Stimulated activated CD8-positive, alpha-beta memory T cell treated with anti-CD3 and anti-CD28 coated beads, Interleukin-15, amount 100 ng/mL, for 24 hours (primary cell): ENCODE data around the gene C4orf51.

Source experiments
- DNase-seq: peaks from one replicate; pipeline ENCODE4 v3.0.0-alpha.2; 2020; ENCODE audit warnings: low read depth

The C4orf51 gene

DNA sequence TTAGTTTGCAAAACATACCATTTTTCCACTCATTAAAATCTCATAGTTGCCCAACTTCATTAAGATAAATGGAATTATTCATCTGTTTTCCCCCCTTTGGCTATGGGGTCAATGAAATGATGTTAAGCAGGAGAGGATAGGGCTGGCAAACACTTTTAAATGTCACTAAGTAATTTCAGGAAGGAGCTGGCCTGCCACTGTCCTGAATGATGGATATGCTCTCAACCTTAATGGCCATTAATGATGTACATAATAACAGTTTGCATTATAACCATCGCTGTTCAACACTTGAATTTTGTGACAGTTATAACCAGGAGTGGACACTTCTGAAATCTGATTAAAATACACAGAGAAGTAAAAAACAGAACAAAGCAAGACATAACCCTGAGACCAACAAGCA, 77.2 kb downstream of the C4orf51 start:
- no peak for DNase-seq

DNA sequence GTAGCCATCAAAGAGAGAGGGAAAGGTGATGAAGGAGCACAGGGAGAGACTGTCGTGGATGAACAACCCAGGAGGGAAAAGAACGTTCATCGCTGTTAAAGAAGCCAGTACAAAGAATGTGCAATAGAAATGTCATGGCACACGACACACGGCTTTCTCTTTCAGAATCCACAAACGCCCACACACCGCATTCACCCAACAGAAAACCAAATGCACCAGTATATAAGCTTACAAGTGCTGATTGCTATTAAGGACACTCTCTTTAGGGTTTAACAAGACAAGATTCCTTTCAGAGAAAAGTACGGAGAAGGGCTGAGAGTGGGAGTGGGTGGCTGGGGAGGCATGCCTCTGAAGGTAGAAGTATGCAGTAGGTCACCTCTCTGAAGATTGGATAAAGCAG, 80.2 kb downstream of the C4orf51 start:
- no peak for DNase-seq

DNA sequence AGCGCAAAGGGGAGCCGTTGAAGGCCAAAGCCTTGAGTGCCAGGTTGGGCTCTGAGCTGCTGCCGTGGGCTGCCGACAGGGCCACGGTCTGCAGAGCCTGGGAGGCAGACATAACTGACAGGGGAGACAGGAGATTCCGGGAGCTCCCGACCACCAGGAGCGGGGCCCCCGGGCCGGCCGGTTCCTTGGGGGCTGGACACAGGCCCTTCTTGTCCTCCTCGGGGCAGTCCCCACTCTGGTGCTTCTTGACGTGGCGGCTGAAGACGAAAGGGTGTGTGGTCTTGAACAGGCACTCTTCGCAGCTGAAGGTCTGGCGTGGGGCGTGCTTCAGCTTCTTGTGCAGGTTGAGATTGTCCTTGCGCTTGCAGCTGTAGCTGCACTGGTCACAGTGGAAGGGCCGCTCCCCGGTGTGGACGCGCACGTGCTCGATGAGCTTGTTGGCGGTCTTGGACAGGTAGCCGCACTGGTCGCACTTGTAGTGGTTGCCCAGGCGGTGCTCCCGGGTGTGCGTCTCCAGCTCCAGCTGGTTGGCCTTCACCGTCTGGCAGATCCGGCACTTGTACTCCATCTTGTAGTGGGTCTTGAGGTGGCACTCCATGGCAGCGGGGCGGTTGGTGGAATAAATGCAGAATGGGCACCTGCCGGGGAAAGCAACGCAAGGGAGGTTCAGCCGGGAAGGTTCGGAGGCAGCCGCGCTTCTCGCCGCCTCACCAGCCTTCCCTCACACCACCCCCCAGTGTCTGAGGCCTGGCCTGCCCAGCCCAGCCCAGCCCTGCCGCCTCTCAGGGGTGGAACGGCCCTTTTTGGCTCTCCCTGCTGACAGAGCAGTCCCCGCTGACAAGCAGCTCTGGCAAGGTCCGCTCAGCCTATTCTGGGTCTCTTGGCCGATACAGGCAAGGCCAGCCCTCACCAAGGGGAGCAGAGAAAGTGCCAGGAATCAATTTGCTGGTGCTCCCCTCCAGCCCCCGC, 81.3 kb downstream of the C4orf51 start:
- DNase-seq, result no peak

DNA sequence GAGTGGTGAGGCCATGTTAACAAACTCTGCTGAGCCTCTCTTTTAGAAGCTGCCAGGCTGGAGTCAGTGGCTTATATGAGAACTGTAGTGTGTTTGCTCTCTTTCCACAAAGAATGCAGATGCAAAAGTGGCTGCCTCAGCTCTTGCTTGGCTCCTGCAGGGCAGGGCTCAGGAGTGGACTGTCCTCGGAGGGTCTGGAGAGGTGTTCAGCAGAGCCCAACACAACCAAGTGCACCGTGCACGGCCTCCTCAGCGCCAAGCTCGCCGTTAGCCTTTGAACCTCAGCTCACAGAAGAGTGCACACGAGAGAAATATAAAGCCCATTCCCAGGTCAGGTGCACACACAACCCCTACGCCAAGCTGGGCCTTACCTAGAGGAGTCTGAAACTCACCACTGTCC, 82.8 kb downstream of the C4orf51 start:
- no peak for DNase-seq

DNA sequence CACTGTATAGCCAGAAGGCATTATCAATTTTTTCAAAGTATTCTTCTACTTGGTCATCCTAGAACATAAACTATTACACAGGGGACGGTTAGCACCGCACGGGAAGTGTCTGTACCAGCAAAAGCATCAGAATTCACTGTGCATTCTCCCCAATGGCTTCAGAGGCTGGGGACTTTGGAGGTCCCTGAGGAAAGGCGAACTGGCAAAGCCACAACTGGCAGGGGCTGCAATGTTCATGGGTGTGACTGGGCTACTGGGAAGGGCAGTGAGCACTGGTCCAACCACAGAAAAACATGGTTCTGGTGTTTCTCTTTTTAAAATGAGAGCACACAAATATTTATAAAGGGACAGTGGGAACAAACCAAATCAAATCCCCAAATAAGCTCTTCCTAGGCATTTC, 83.5 kb downstream of the C4orf51 start:
- no peak for DNase-seq

DNA sequence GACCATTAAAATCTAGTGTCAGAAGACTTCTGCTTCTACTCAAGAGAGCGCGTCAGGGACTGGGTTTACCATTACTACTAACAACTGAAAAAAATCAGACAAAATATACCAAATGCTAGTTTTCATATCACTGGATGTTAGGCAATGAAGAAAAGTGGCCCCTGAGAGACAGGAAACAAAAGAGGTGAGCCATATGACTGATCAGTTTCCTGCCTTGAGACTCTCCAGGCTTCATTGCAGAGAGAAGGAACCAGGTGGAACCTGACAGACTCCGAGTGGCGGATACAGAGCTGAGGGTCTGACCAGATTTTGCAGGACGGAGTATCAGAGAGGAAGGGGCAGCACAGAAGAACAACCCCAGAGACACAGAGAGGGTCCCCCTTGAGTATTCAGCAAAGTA, 86.3 kb downstream of the C4orf51 start:
- DNase-seq, result no peak

DNA sequence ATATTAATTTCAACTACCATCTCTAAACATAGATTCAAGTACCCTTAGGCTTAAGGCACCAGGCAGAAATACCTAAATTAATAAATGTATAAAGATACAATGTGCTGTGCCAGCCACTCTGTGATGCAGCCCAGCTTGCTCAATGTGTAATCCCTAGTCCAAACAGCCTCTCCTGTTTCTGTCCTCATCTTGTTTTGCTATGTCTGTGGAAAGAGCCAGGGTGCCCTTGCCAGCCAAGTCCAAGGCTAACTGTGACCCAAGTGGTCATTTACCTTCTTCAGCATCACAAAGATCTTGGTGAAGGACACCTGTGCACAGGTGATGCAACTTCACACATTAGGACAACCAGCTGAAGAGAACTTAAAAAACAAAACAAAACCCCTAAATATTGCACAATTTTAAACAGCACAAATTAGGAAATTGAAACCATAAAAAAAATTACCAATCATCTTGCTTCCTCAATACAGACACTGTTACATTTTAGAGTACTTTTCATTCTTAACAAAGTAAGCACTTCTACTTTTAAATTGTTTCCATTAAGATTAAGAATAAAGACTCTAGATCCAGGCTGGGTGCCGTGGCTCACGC, 89.6 kb downstream of the C4orf51 start:
- DNase-seq, result no peak

DNA sequence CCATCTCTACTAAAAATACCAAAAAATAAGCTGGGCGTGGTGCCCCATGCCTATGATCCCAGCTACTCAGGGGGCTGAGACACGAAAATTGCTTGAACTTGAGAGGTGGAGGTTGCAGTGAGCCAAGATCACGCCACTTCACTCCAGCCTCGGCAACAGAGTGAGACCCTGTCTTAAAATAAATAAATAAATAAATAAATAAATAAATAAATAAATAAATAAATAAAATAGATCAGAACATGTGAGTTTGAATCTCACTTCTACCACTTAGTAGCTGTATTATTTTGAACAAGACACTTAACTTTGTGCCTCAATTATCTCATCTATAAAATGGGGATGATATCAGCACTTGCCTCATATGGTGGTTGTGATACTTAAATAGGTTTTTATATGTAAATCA, 90.2 kb downstream of the C4orf51 start:
- no peak for DNase-seq

DNA sequence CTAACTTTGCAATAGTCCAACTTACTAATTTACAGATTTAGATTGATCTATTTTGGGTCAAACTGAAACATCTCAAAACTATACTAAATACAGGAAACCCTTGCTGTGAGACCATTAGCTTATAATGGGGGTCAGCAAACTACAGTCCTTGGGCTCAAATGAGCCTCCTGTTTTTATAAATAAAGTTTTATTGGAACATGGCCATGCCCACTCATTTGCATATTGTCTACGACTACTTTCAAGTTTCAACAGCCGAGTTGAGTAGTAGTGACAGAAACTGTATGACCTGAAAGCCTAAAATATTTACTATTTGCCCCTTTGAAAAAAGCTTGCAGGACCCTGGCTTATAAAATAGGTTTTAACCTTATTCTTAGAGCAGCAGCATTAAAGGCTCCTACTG, 92.4 kb downstream of the C4orf51 start:
- DNase-seq, result no peak

DNA sequence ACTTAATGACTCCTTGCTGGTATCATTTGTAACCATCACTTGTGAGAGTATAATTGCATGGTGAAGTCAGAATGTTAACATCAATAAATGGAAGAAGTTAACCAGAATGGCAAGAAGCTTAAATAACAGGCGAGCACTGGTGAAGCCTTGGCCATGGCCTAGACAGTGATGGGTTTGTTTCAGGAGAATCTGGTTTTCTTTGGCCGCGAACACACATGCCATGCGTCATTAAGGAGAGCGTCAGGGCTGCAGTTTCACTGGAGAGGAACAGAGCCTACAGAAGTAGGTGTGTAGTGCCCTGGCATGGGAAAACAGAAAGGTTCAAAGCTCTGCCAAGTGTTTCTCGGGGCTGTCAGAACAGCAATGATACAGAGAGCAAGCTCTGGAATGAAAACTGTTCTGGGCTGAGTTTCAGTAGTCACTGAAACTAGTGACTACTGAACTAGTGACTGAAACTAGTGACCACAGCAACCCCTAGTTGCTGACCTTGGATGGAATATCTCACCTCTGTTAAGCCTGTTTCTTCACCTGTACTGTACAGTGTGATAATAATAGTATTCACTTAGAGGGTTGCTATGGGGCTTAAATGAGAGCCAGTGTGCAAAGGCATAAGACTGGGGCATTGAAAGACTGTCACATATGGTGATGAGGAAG, 93.8 kb downstream of the C4orf51 start:
- no peak for DNase-seq

DNA sequence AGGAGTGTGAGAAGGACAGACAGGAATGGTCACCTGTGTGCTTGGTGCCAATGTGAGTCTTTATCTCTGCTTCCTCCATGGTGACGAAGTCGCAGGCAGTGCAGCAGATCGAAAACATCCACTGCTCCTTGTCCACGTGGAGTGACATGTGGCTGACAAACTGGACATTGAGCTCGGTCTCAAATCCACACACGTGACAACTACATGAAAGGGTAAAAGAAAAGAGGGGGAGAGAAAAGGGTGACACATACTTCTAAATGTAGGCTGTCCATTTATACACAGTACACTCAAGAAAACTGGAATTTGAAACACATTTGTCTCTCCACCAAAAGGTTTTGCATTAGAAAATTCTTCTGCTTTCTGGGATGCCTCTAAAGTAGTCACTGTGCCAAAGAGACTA, 94.5 kb downstream of the C4orf51 start:
- no peak for DNase-seq

DNA sequence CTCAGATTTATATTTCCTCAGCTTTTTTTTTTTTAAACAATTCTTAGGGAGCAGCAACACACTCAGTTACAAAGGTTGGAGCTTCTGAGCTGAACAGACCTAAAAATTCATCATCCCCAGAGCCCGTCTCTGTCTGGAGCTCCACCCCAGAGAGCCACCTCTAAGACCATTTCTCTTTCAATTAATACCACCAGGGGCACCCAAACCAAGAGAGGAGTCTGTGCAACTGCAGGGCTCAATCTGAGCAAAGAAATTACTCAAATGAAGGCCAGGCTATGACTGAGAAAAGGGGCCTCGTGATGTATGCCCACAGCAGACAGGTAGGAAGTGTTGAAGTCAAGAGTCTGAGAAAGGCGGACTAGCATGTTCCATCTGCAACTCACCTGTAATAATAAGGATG, 95.5 kb downstream of the C4orf51 start:
- no peak for DNase-seq

DNA sequence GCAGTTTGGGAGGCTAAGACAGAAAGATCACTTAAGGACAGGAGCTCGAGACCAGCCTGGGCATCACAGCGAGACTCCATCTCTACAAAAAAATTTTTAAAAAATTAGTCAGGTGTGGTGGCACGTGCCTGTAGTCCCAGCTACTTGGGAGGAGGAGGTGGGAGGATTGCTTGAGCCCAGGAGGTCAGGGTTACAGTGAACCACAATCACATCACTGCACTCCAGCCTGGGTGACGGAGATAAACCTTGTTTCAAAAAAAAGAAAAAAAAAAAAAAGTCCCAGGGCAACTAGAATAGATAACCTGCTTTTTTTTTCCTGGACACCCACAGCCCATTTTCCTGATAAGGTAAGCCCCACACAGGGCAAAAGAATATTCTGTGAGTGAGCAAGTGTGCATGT, 96.3 kb downstream of the C4orf51 start:
- DNase-seq, result no peak

DNA sequence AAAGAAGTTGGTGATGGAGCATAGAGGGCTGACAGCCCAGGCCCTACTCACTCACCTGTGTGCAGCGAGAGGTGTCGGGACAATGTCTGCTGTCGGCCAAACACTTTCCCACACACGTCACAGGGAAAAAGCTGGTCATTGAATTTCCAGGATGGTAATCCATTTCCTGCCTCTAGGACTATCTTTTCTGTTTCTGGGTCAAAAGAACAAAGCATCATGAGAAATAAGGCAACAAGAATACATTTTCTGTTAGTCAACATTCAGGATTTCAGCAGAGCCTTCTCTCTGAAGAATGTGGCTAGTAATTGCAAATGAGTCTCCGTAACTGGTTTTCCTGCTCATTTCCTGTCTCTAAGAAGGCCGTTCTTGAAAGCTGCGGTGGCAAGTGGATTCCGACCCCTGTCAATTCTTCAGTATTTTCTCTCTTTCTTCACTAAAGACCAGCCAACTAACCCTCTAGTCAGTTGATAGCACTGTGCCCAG, 99.4 kb downstream of the C4orf51 start:
- DNase-seq, result no peak

DNA sequence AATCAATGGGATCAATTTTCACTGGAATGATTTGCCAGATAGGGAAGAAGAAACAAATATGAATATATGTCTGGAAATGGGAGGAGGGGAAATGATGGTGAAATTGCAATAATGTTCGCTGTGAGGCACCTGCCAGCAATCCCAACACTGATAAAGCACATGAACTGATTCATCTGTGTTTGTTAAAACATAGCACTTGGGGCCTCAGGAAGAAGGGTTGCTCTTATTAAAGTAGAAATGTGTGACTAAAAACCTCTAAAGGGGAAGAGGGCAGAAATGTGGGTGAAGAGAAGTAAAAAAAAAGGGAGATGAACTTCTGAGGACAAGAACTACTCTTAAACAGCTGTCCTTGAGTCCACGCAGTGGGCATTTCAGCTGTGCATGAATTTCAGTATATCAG, 101.4 kb downstream of the C4orf51 start:
- DNase-seq, result no peak
